GM18951 (cell line): ENCODE results near the gene BAMBI.

ENCODE experiments used
- POLR2A ChIP-seq: IDR thresholded peaks from 4 replicates; pipeline ENCODE4 v1.6.1; 2011; ENCODE audit warnings: mild to moderate bottlenecking; ENCODE audit not compliant: insufficient read length, insufficient read depth; ENCODE audit errors: extremely low read depth
- in situ Hi-C: fragments of 300-500 bp; cut with MboI; formaldehyde crosslinking; loops from one replicate; pipeline ENCODE4 v1.12.0; 2022; ENCODE audit warnings: low sequenced_read_pairs, mixed read lengths, inconsistent platforms; ENCODE audit not compliant: unreplicated experiment

Gene BAMBI

GRCh38 chr10:28692050-28692449 lies 14.7 kb downstream of the BAMBI start:
- in situ Hi-C loops, result no loop called here
- no peak for TF ChIP-seq POLR2A

GRCh38 chr10:28694530-28694929 lies 17.2 kb downstream of the BAMBI start:
- in situ Hi-C loops, result no loop called here
- TF ChIP-seq POLR2A, result no peak

DNA sequence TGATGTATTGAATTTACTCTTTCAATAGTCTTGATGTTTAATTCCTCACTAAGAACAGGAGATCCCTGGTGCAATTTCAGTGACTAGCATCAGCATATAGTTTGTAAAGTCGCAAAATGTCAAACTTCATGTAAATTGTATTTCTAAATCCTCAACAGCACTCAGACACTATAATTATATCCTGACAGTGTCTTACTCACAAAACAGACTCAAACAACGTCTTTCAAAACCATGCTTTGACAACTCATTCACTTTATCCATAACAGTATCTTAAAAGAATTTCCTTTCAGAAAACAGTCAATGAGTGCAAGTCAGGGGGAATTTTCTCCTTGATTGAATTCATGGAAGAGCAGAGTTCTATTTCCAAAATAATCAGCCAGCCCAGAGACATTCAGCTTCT lies 20.8 kb downstream of the BAMBI start:
- no peak for TF ChIP-seq POLR2A

GRCh38 chr10:28704464-28705161 lies 27.3 kb downstream of the BAMBI start:
- TF ChIP-seq POLR2A, result no peak
- in situ Hi-C loops, result no loop called here

More for the DNA sequence above, 20.8 kb downstream of the BAMBI start:
- in situ Hi-C loops, result no loop called here

- TF ChIP-seq POLR2A, result no peak
- in situ Hi-C loops, result no loop called here
Measured at GRCh38 chr10:28705472-28705871, 28.2 kb downstream of the BAMBI start.

GRCh38 chr10:28709001-28709710 lies 31.8 kb downstream of the BAMBI start:
- in situ Hi-C loops, result no loop called here
- TF ChIP-seq POLR2A, result no peak

DNA sequence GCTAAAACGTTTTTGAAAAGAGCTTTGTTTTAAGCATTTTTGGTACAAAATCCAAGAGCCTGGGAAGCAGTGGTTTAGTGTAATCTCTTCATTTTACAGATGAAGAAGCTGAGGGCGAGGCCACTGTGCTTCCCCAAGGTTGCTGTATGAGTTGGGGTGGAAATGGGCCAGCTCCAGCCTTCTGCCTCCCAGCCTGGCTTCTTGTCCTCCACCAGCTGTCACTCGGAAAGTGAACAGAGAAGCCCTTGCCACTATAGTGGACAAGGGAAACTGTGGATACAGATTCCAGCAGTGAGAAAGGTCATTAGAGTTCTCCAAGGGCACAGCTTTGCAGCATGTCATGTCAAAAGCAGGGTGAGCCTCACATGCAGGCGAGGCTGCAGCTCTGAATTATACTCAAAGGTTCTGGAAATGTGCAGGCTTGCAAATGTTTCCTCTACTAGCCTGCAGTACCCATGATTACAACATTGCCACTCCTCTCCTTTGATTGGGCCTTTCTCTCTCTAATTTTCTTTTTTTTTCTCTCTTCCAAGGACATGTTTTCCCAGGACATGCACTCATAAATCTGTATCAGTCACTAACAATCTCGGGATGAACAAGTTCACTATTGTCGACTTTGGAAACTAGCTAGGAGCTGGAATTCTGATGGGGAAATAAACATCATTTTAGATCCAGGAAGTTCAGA lies 33.0 kb downstream of the BAMBI start:
- no peak for TF ChIP-seq POLR2A
- in situ Hi-C loops, result no loop called here

DNA sequence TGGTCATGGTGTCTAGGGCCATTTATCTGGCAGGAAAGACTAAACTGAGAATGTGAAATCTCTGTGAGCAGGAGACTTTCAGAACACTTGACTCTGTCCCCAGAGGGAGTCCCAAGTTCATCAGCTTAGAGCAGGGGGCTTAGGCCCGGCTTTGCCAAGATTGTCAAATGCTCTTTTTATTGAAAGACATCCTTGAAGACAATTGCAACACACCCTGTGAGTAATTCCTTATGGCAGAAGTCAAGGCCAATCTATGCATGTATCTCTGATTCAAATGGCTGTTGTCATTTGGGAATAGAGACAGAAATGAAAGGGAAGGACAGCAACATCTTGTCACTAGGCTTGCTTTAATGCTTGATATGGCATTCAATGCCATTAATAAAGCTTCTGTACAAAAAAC lies 33.7 kb downstream of the BAMBI start:
- TF ChIP-seq POLR2A, result no peak
- in situ Hi-C loops, result no loop called here

DNA sequence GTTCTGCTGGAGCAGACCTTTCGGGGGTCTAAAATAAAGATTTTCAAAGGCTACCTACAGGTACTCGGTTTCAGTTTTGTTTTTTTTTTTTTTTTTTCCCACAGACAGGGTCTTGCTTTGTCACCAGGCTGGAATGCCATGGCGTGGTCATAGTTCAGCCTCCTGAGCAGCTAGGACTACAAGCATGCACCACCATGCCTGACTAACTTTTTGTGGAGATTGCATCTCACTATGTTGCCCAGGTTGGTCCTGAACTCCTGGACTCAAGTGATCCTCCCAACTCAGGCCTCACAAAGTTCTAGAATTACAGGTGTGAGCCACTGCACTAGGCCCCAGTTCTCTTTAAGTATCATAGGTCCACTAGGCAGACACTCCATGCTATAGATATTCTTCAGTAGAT lies 34.5 kb downstream of the BAMBI start:
- no peak for TF ChIP-seq POLR2A
- in situ Hi-C loops, result no loop called here

DNA sequence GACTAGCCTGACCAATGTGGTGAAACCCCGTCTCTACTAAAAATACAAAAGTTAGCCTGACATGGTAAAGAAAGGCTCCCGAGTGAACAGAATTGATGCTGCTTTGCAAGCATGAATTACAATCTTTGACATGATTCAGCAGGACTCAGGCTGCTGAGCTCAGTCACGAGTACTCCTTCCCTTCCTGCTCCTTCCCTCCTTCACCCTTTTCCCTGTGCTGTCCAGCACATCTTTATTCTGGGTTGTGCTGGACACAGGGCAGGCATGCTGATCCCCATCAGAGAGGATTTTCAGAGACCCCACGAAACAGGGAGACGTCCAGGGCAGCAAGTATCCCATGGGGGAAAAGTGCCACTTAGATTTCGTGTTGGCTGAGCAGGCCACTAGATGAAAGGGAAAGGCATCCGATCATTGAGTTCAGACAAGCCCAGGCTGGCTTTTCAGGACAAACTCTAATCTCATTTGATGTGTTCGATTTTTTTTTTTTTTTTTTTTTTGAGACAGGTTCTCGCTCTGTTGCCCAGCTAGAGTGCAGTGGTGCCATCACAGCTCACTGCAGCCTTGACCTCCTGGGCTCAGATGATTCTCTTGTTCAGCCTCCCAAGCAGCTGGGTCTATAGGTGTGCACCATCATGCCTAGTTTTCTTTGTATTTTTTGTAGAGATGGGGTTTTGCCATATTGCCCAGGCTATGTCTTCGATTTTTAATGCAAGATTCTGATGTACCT lies 36.5 kb downstream of the BAMBI start:
- in situ Hi-C loops, result no loop called here
- no peak for TF ChIP-seq POLR2A

- in situ Hi-C loops, result no loop called here
Measured at GRCh38 chr10:28714401-28715053, 37.2 kb downstream of the BAMBI start.

GRCh38 chr10:28715246-28715645 lies 37.9 kb downstream of the BAMBI start:
- in situ Hi-C loops, result no loop called here
- no peak for TF ChIP-seq POLR2A

More at GRCh38 chr10:28714401-28715053, 37.2 kb downstream of the BAMBI start:
- no peak for TF ChIP-seq POLR2A

GRCh38 chr10:28715757-28716156 lies 38.4 kb downstream of the BAMBI start:
- in situ Hi-C loops, result no loop called here
- TF ChIP-seq POLR2A, result no peak

GRCh38 chr10:28716748-28717147 lies 39.4 kb downstream of the BAMBI start:
- in situ Hi-C loops, result no loop called here
- TF ChIP-seq POLR2A, result no peak
